IMR-90 (cell line): ENCODE data around the gene LRRC41. TPM values are rescaled to one million over a fixed set of nuclear protein-coding genes. Genes with fewer than 3 reads are reported as not detected.

ENCODE experiments used
- ATAC-seq: fragments of 200-7000 bp; cut with Tn5 transposase; 2 replicates; pipeline ENCODE4 v1.9.1; 2020; ENCODE audit warnings: low read depth, mild to moderate bottlenecking, moderate library complexity
- BruUV-seq: library from RNA; stranded (reverse); fragments of 400-500 nt; replicated peaks from 2 replicates; lab custom pipeline; 2021; lab: Mats Ljungman, UMichigan
- CTCF ChIA-PET: fragments of 300-600 bp; formaldehyde crosslinking; extraction: SDS; loops from one replicate; lab custom pipeline; 2021; ENCODE audit warnings: antibody characterized with exemption; lab: Yijun Ruan, JAX
- POLR2A ChIA-PET: fragments of 300-600 bp; sonication (Branson Sonifier 250); formaldehyde crosslinking; loops from one replicate; lab custom pipeline; 2022; ENCODE audit warnings: antibody characterized with exemption; ENCODE audit not compliant: unreplicated experiment; lab: Charles Lee
- DNase-seq: peaks from one replicate; pipeline ENCODE4 v3.0.0; 2013
- H2AFZ ChIP-seq: replicated peaks from 2 replicates; pipeline ENCODE3; 2013; ENCODE audit warnings: low read length, mild to moderate bottlenecking; ENCODE audit not compliant: poor library complexity
- H2AK5ac ChIP-seq: 2 replicates; pipeline ENCODE4 v1.6.1; 2013; ENCODE audit warnings: low read depth, low read length, inconsistent platforms
- H2AK9ac ChIP-seq: replicated peaks from 2 replicates; pipeline ENCODE3; 2013; ENCODE audit warnings: mild to moderate bottlenecking, low read depth, low read length, moderate library complexity; ENCODE audit not compliant: poor library complexity
- H2BK120ac ChIP-seq: 2 replicates; pipeline ENCODE4 v1.6.1; 2013; ENCODE audit warnings: low read depth, low read length, inconsistent platforms
- H2BK15ac ChIP-seq: 3 replicates; pipeline ENCODE4 v1.6.1; 2013; ENCODE audit warnings: low read depth, low read length, inconsistent platforms
- H2BK20ac ChIP-seq: 2 replicates; pipeline ENCODE4 v1.6.1; 2013; ENCODE audit warnings: low read depth, mild to moderate bottlenecking, inconsistent platforms, low read length, moderate library complexity
- H2BK5ac ChIP-seq: 2 replicates; pipeline ENCODE4 v1.6.1; 2013; ENCODE audit warnings: mild to moderate bottlenecking, low read depth, low read length, inconsistent platforms; ENCODE audit not compliant: poor library complexity, severe bottlenecking
- H3K14ac ChIP-seq: replicated peaks from 2 replicates; pipeline ENCODE4 v1.6.1; 2013; ENCODE audit warnings: low read depth, low read length, inconsistent platforms
- H3K18ac ChIP-seq: 2 replicates; pipeline ENCODE4 v1.6.1; 2013; ENCODE audit warnings: low read depth, low read length, control low read depth
- H3K23ac ChIP-seq: 2 replicates; pipeline ENCODE4 v1.6.1; 2013; ENCODE audit warnings: low read depth, low read length, inconsistent platforms
- H3K27ac ChIP-seq: 2 replicates; pipeline ENCODE4 v1.5.1; 2013; ENCODE audit warnings: mild to moderate bottlenecking, control low read depth, low read length; ENCODE audit not compliant: insufficient read depth
- H3K27me3 ChIP-seq: 2 replicates; pipeline ENCODE4 v1.6.1; 2013; ENCODE audit warnings: low read length; ENCODE audit not compliant: control insufficient read depth, insufficient read depth
- H3K36me3 ChIP-seq: 2 replicates; pipeline ENCODE4 v1.6.1; 2013; ENCODE audit warnings: low read length, mixed read lengths; ENCODE audit not compliant: control insufficient read depth, insufficient read depth
- H3K4ac ChIP-seq: 2 replicates; pipeline ENCODE4 v1.6.1; 2013; ENCODE audit warnings: low read depth, low read length, inconsistent platforms
- H3K4me1 ChIP-seq: 2 replicates; pipeline ENCODE4 v1.6.1; 2013; ENCODE audit warnings: low read length, mixed read lengths; ENCODE audit not compliant: control insufficient read depth, insufficient read depth
- H3K4me2 ChIP-seq: 2 replicates; pipeline ENCODE4 v1.6.1; 2013; ENCODE audit warnings: low read depth, mild to moderate bottlenecking, control low read depth, low read length, moderate library complexity
- H3K4me3 ChIP-seq: 2 replicates; pipeline ENCODE4 v1.5.1; 2013; ENCODE audit warnings: low read depth, mild to moderate bottlenecking, control low read depth, low read length, moderate library complexity; ENCODE audit not compliant: insufficient read depth
- H3K56ac ChIP-seq: 2 replicates; pipeline ENCODE4 v1.6.1; 2013; ENCODE audit warnings: low read length, inconsistent platforms; ENCODE audit not compliant: insufficient read depth; ENCODE audit errors: extremely low read depth
- H3K79me1 ChIP-seq, 2 experiments: 2 replicates each; pipeline ENCODE4 v1.6.1; 2013; ENCODE audit warnings: low read length in 2 of 2, inconsistent platforms in 1 of 2, low read depth in 1 of 2
- H3K9ac ChIP-seq: 2 replicates; pipeline ENCODE4 v1.6.1; 2013; ENCODE audit warnings: low read depth, low read length, control low read depth
- H3K9me1 ChIP-seq: 2 replicates; pipeline ENCODE4 v1.6.1; 2013; ENCODE audit warnings: low read length, inconsistent platforms; ENCODE audit not compliant: insufficient read depth
- H3K9me3 ChIP-seq: 2 replicates; pipeline ENCODE4 v1.6.1; 2013; ENCODE audit warnings: low read length; ENCODE audit not compliant: control insufficient read depth, insufficient read depth
- H4K20me1 ChIP-seq: 2 replicates; pipeline ENCODE4 v1.6.1; 2013; ENCODE audit warnings: low read length, inconsistent platforms; ENCODE audit not compliant: insufficient read depth
- H4K5ac ChIP-seq: 2 replicates; pipeline ENCODE4 v1.6.1; 2013; ENCODE audit warnings: mild to moderate bottlenecking, low read depth, low read length, control low read depth
- H4K8ac ChIP-seq, 2 experiments: 2 replicates each; pipeline ENCODE4 v1.6.1; 2013; ENCODE audit warnings: low read depth in 2 of 2, low read length in 2 of 2, control low read depth in 1 of 2, inconsistent platforms in 1 of 2
- H4K91ac ChIP-seq: 2 replicates; pipeline ENCODE4 v1.6.1; 2013; ENCODE audit warnings: low read depth, low read length, inconsistent platforms; ENCODE audit not compliant: insufficient read depth
- CEBPB ChIP-seq: IDR thresholded peaks from 2 replicates; pipeline ENCODE4 v1.6.1; 2012; ENCODE audit warnings: low read depth, low read length, improper control_type of control experiment
- CHD1 ChIP-seq: IDR thresholded peaks from 2 replicates; pipeline ENCODE4 v1.6.1; 2012; ENCODE audit warnings: low read depth, low read length, improper control_type of control experiment
- CTCF ChIP-seq: conservative IDR thresholded peaks from 2 replicates; pipeline ENCODE4 v1.5.1; 2012; ENCODE audit warnings: mild to moderate bottlenecking, low read depth, low read length, improper control_type of control experiment
- ELK1 ChIP-seq: fragments of 150-350 bp; IDR thresholded peaks from 2 replicates; pipeline ENCODE4 v1.6.1; 2016; ENCODE audit warnings: low read depth, mild to moderate bottlenecking, low read length, moderate library complexity, borderline replicate concordance
- FOS ChIP-seq: fragments of 150-350 bp; IDR thresholded peaks from 2 replicates; pipeline ENCODE4 v1.6.1; 2016; ENCODE audit warnings: low read depth, low read length
- MAZ ChIP-seq: IDR thresholded peaks from 2 replicates; pipeline ENCODE4 v1.6.1; 2012; ENCODE audit warnings: low read depth, mild to moderate bottlenecking, low read length, improper control_type of control experiment, moderate library complexity, borderline replicate concordance
- MXI1 ChIP-seq: IDR thresholded peaks from 2 replicates; pipeline ENCODE4 v1.6.1; 2012; ENCODE audit warnings: low read depth, mild to moderate bottlenecking, low read length, moderate library complexity, borderline replicate concordance
- NFE2L2 ChIP-seq: fragments of 150-350 bp; IDR thresholded peaks from 2 replicates; pipeline ENCODE4 v1.6.1; 2016; ENCODE audit warnings: low read depth, mild to moderate bottlenecking, low read length
- POLR2A ChIP-seq: IDR thresholded peaks from 2 replicates; pipeline ENCODE4 v1.6.1; 2012; ENCODE audit warnings: mild to moderate bottlenecking, low read depth, low read length
- RAD21 ChIP-seq: IDR thresholded peaks from 2 replicates; pipeline ENCODE4 v1.6.1; 2012; ENCODE audit warnings: low read length, improper control_type of control experiment
- RCOR1 ChIP-seq: IDR thresholded peaks from 2 replicates; pipeline ENCODE4 v1.6.1; 2012; ENCODE audit warnings: mild to moderate bottlenecking, low read length, improper control_type of control experiment; ENCODE audit not compliant: insufficient replicate concordance
- RFX5 ChIP-seq: IDR thresholded peaks from 2 replicates; pipeline ENCODE4 v1.8.0; 2012; ENCODE audit warnings: low read depth, mild to moderate bottlenecking, low read length, moderate library complexity
- SMC3 ChIP-seq: fragments of 150-350 bp; IDR thresholded peaks from 2 replicates; pipeline ENCODE4 v1.6.1; 2016; ENCODE audit warnings: low read depth, mild to moderate bottlenecking, antibody characterized with exemption, low read length, moderate library complexity
- USF2 ChIP-seq: fragments of 150-350 bp; IDR thresholded peaks from 2 replicates; pipeline ENCODE4 v1.6.1; 2017; ENCODE audit warnings: mild to moderate bottlenecking, antibody characterized with exemption, low read length, low read depth
- WGBS, 2 experiments: methylation state at CpG; one replicate each; pipeline versions ENCODE4 v1.1.5 to v1.1.7; 2013; ENCODE audit warnings: missing lambda C conversion rate in 2 of 2; ENCODE audit not compliant: insufficient read length in 1 of 2; ENCODE audit errors: extremely low coverage in 2 of 2; 5-methylcytosine and 5-hydroxymethylcytosine counted together
- dilution Hi-C: fragments of 300-500 bp; cut with HindIII; formaldehyde crosslinking; loops from one replicate; pipeline ENCODE4 v1.14.3; 2018; ENCODE audit warnings: low sequenced_read_pairs; ENCODE audit not compliant: unreplicated experiment
- in situ Hi-C: fragments of 300-500 bp; cut with MboI; formaldehyde crosslinking; loops from 3 replicates; pipeline ENCODE4 v1.14.3; 2019; ENCODE audit warnings: low sequenced_read_pairs, inconsistent platforms, mixed read lengths
- intact Hi-C: fragments of 100-400 bp; cut with micrococcal nuclease; formaldehyde crosslinking; loops from 2 replicates; pipeline ENCODE4 v1.10.0; 2022
- polyA plus RNA-seq, 3 experiments: library from polyadenylated mRNA; depleted of rRNA; stranded (reverse); fragments of >200 nt; gene quantifications; 2 replicates each; pipeline ENCODE4 v1.2.3, GENCODE V29; 2012; ENCODE audit warnings: low replicate concordance in 1 of 3
- total RNA-seq: library from RNA; depleted of rRNA; stranded (reverse); fragments of >200 nt; gene quantifications from 2 replicates; pipeline ENCODE4 v1.2.3, GENCODE V29; 2012

The LRRC41 gene
- total and polyA plus RNA-seq, 2 of the 4 experiments (the other 2 are of a cell fraction), result 67.6 to 83.2 TPM

GRCh38 chr1:46256523-46256922 is 46.9 kb downstream of the LRRC41 start:
- ChIA-PET POLR2A (interaction anchor here (0.6 kb wide), 1 partner anchor 11 kb away, joined by 11 read pairs; no protein-coding TSS in a partner anchor), CTCF (no interaction called here)
- TF ChIP-seq ELK1 (no peak), RAD21 (no peak), USF2 (no peak), SMC3 (no peak), RFX5 (no peak), CHD1 (no peak), CEBPB (no peak), POLR2A (no peak), MXI1 (no peak), FOS (no peak), NFE2L2 (no peak), RCOR1 (no peak), MAZ (no peak), CTCF (no peak)
- no peak overlapping the region for H4K91ac ChIP-seq
- WGBS, 2 experiments, result no CpG with 5 or more reads among the region's 2 CpGs
- no peak overlapping the region for H3K4me2 ChIP-seq
- no peak overlapping the region for H3K56ac ChIP-seq
- no peak overlapping the region for H2BK120ac ChIP-seq
- H3K36me3 ChIP-seq, result peaks cover 6% of the 10 kb centered on the region
- no peaks in the 10 kb centered on the region for H3K9me3 ChIP-seq
- H2AK9ac ChIP-seq, result no peak overlapping the region
- no peak overlapping the region for H2BK5ac ChIP-seq
- no peak overlapping the region for H4K8ac ChIP-seq
- no peak for ATAC-seq
- H3K27me3 ChIP-seq, result no peaks in the 10 kb centered on the region
- no peak overlapping the region for H2AFZ ChIP-seq
- BruUV-seq, result no TSS peak
- dilution Hi-C loops, result no loop called here
- in situ Hi-C loops, result no loop called here
- H2BK20ac ChIP-seq, result no peak overlapping the region
- H3K4me3 ChIP-seq, result no peak overlapping the region
- peaks cover 5 to 31% of the 10 kb centered on the region in 2 experiments; a peak in 3 of 4 replicates for H3K79me1 ChIP-seq
- H2AK5ac ChIP-seq, result no peak overlapping the region
- intact Hi-C loops, result no loop called here
- no peaks in the 10 kb centered on the region; the same call in 1 of the 2 replicates for H4K20me1 ChIP-seq
- H3K4ac ChIP-seq, result no peak overlapping the region
- no peak for DNase-seq
- H4K5ac ChIP-seq, result no peak overlapping the region
- H3K18ac ChIP-seq, result no peak overlapping the region
- no peak overlapping the region for H3K14ac ChIP-seq
- no peak overlapping the region for H3K27ac ChIP-seq
- H2BK15ac ChIP-seq, result no peak overlapping the region
- H3K23ac ChIP-seq, result no peak overlapping the region
- peaks cover 12% of the 10 kb centered on the region; the same call in 1 of the 2 replicates for H3K9me1 ChIP-seq
- H3K4me1 ChIP-seq, result no peaks in the 10 kb centered on the region
- no peak overlapping the region for H3K9ac ChIP-seq
